OCI-LY1 (cell line): ENCODE data around the gene POMP.

ENCODE experiments used
- H2AFZ ChIP-seq: fragments of 200-600 bp; sonication (generic), shearing (Covaris generic); 2 replicates; pipeline ENCODE4 v1.6.0; 2014; ENCODE audit warnings: antibody characterized with exemption, mild to moderate bottlenecking, low read length
- H3F3A ChIP-seq: fragments of 200-600 bp; sonication (generic), shearing (Covaris generic); 2 replicates; pipeline ENCODE4 v1.6.0; 2014; ENCODE audit warnings: mild to moderate bottlenecking, antibody characterized with exemption, low read length, moderate library complexity; ENCODE audit not compliant: insufficient read depth
- H3K27ac ChIP-seq: fragments of 200-600 bp; sonication (generic); 2 replicates; pipeline ENCODE4 v1.5.1; 2014; ENCODE audit warnings: low read length, mixed run types, mild to moderate bottlenecking, low read depth; ENCODE audit not compliant: poor library complexity, severe bottlenecking
- H3K27me3 ChIP-seq: fragments of 200-600 bp; sonication (generic); 2 replicates; pipeline ENCODE4 v1.6.0; 2014; ENCODE audit warnings: antibody characterized with exemption, mild to moderate bottlenecking, low read length, moderate library complexity; ENCODE audit not compliant: insufficient read depth
- H3K36me3 ChIP-seq: fragments of 200-600 bp; sonication (generic); 2 replicates; pipeline ENCODE4 v1.6.1; 2014; ENCODE audit warnings: mild to moderate bottlenecking, antibody characterized with exemption, low read length, moderate library complexity, mixed read lengths; ENCODE audit not compliant: insufficient read depth
- H3K4me1 ChIP-seq: fragments of 200-600 bp; sonication (generic); 2 replicates; pipeline ENCODE4 v1.5.1; 2014; ENCODE audit warnings: mild to moderate bottlenecking, low read length, moderate library complexity; ENCODE audit not compliant: insufficient read depth, severe bottlenecking
- H3K4me2 ChIP-seq: fragments of 200-600 bp; sonication (generic), shearing (Covaris generic); 2 replicates; pipeline ENCODE4 v1.6.1; 2014; ENCODE audit warnings: low read length
- H3K4me3 ChIP-seq: fragments of 200-600 bp; sonication (generic); 2 replicates; pipeline ENCODE4 v1.5.1; 2014; ENCODE audit warnings: low read length, low read depth, mild to moderate bottlenecking, mixed read lengths; ENCODE audit not compliant: poor library complexity, severe bottlenecking
- H3K79me2 ChIP-seq: fragments of 200-600 bp; shearing (Covaris generic); 2 replicates; pipeline ENCODE4 v1.6.1; 2016; ENCODE audit warnings: mixed run types, low read length, mixed read lengths; ENCODE audit not compliant: insufficient read depth
- H3K9ac ChIP-seq: fragments of 200-600 bp; sonication (generic), shearing (Covaris generic); 2 replicates; pipeline ENCODE4 v1.6.1; 2014; ENCODE audit warnings: mild to moderate bottlenecking, low read length, mixed read lengths
- H3K9me2 ChIP-seq: fragments of 200-600 bp; sonication (generic), shearing (Covaris generic); 2 replicates; pipeline ENCODE4 v1.6.1; 2014; ENCODE audit warnings: low read depth, mild to moderate bottlenecking, low read length, mixed read lengths
- H3K9me3 ChIP-seq: fragments of 200-600 bp; shearing (Covaris generic); 2 replicates; pipeline ENCODE4 v1.6.1; 2014; ENCODE audit warnings: low read length, mixed read lengths
- H4K20me1 ChIP-seq: fragments of 200-600 bp; sonication (generic), shearing (Covaris generic); 2 replicates; pipeline ENCODE4 v1.6.0; 2016; ENCODE audit warnings: mild to moderate bottlenecking, low read length; ENCODE audit not compliant: insufficient read depth
- CTCF ChIP-seq: fragments of 200-600 bp; sonication (generic), shearing (Covaris generic); IDR thresholded peaks from 2 replicates; pipeline ENCODE4 v1.5.1; 2017; ENCODE audit warnings: mild to moderate bottlenecking, antibody characterized with exemption, low read length, moderate library complexity, mixed read lengths
- EZH2 ChIP-seq: fragments of 200-600 bp; sonication (generic), shearing (Covaris generic); IDR thresholded peaks from 2 replicates; pipeline ENCODE4 v1.8.0; 2017; ENCODE audit warnings: borderline replicate concordance, mixed run types, mild to moderate bottlenecking, antibody characterized with exemption, low read length, moderate library complexity, mixed read lengths

Gene POMP

DNA sequence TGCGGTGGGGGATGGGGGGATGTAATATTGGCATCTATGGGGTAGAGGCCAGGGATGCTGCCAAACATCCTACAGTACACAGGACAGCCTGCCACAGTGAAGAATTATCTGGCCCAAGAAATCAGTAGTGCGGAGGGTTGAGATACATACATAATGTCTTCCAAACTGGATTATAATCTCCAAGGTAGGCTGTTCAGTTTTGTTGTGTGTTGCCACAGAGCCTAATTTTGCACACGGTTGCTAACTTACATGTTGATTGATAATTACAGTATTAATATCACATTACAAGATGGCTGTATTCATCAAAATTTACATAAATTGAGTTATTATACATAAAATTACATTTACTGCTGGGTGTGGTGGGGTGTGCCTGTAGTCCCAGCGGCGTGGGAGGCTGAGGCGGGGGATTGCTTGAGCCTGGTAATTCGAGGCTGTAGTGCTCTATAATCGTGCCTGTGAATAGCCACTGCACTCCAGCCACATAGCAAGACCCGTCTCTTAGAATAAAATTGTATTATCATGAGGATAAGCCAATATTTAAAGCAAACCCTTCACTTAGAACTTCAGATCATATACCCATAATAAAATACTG, 8.1 kb downstream of the POMP start:
- TF ChIP-seq CTCF (no peak), EZH2 (no peak)
- peaks cover 6% of the 10 kb centered on the region for H3K79me2 ChIP-seq
- H3F3A ChIP-seq: no peaks in the 10 kb centered on the region
- no peak overlapping the region for H3K4me2 ChIP-seq
- no peak overlapping the region for H3K27ac ChIP-seq
- no peaks in the 10 kb centered on the region for H3K4me1 ChIP-seq
- no peaks in the 10 kb centered on the region for H4K20me1 ChIP-seq
- H3K36me3 ChIP-seq: peaks cover 94% of the 10 kb centered on the region
- H3K27me3 ChIP-seq: no peaks in the 10 kb centered on the region
- no peak overlapping the region for H3K4me3 ChIP-seq
- H2AFZ ChIP-seq: no peak overlapping the region
- no peak overlapping the region for H3K9ac ChIP-seq
- H3K9me2 ChIP-seq: no peaks in the 10 kb centered on the region
- no peaks in the 10 kb centered on the region for H3K9me3 ChIP-seq

DNA sequence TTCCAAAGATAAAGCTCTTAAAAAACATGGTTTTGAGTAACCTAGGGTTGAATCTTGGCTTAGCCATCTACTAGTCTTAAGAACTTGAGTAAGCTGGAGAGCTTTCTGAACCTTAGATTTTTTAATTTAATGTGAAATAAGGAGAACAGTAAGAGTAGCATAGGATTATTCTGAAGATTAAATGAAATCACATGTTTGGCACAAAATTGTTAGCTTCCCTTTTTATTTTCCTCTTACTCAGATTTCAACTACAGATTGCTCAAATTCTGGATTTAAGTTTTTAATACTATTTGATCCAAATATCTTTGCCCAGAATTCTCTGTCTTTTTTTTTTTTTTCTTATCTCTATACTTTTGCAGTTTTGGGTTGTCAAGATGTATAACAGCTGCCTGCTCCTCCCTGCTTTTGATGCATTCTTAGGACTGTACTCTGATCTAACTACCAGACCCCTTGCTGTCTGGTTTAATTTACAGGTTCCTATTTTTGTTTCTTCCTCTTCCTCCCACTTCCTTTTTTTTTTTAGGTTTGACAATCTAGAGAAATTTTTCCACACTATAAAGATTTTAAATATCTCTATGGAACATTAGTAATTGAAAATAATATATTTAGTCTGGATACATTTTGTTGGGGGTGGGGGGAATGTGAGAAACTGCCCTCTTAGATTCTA, 12.3 kb downstream of the POMP start:
- H3K79me2 ChIP-seq: no peaks in the 10 kb centered on the region
- H3K9ac ChIP-seq: no peak overlapping the region
- H4K20me1 ChIP-seq: no peaks in the 10 kb centered on the region
- no peaks in the 10 kb centered on the region for H3K27me3 ChIP-seq
- H3K27ac ChIP-seq: no peak overlapping the region
- no peak overlapping the region for H2AFZ ChIP-seq
- no peaks in the 10 kb centered on the region for H3F3A ChIP-seq
- no peak overlapping the region for H3K4me3 ChIP-seq
- no peaks in the 10 kb centered on the region for H3K9me2 ChIP-seq
- H3K9me3 ChIP-seq: no peaks in the 10 kb centered on the region
- H3K36me3 ChIP-seq: peaks cover 98% of the 10 kb centered on the region
- H3K4me2 ChIP-seq: no peak overlapping the region
- no peak for TF ChIP-seq EZH2
- no peak for TF ChIP-seq CTCF
- no peaks in the 10 kb centered on the region for H3K4me1 ChIP-seq

DNA sequence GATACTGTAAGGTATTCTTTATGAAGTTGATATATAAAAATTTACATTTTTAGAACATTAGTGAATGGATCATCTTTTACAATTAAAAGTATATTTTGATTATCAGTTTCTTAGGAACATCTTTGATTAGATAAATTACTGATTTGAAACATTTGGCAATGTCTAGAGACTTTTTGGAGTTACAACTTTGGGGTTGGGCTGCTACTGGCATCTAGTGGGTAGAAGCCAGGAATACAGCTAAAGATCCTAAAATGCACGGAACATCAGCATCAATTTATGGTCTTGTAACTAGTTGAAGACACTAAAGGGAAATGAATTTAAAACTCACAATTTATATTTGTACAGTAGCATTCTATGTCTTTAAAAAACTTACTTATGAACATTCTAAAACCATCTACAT, 19.9 kb downstream of the POMP start:
- Histone ChIP-seq H3K27ac (no peak overlapping the region), H3K36me3 (peaks cover 55% of the 10 kb centered on the region), H3K9me2 (no peaks in the 10 kb centered on the region), H3F3A (peaks cover 3% of the 10 kb centered on the region; the same call in 1 of the 2 replicates), H3K9me3 (no peaks in the 10 kb centered on the region), H3K4me3 (no peak overlapping the region), H3K27me3 (no peaks in the 10 kb centered on the region), H3K79me2 (no peaks in the 10 kb centered on the region), H3K9ac (no peak overlapping the region), H2AFZ (no peak overlapping the region), H3K4me2 (no peak overlapping the region), H4K20me1 (no peaks in the 10 kb centered on the region), H3K4me1 (no peaks in the 10 kb centered on the region)
- no peak for TF ChIP-seq EZH2
- TF ChIP-seq CTCF: no peak
